MCF 10A (cell line): Measurements from ENCODE around the gene POU3F4. TPM values are rescaled to one million over a fixed set of nuclear protein-coding genes. Genes with fewer than 3 reads are reported as not detected.

ENCODE experiments used
- BruUV-seq: library from RNA; stranded (reverse); fragments of 400-500 nt; replicated peaks from 2 replicates; lab custom pipeline; 2021; lab: Mats Ljungman, UMichigan
- CTCF ChIA-PET: fragments of 300-600 bp; sonication (Branson Sonifier 250); formaldehyde crosslinking; extraction: SDS; loops from one replicate; lab custom pipeline; 2021; ENCODE audit warnings: antibody characterized with exemption, inconsistent platforms; lab: Yijun Ruan, JAX
- POLR2A ChIA-PET: fragments of 300-600, 350-650 bp; sonication (Branson Sonifier 250); formaldehyde crosslinking; extraction: SDS; loops from one replicate; lab custom pipeline; 2020; ENCODE audit warnings: antibody characterized with exemption, inconsistent platforms; lab: Yijun Ruan, JAX
- DNase-seq: peaks from one replicate; pipeline ENCODE4 v3.0.0-alpha.2; 2018; ENCODE audit not compliant: unreplicated experiment
- H3K27ac Mint-ChIP-seq: one replicate; pipeline ENCODE4 v1.8.0; 2022; ENCODE audit warnings: mild to moderate bottlenecking, low read depth, mixed read lengths; ENCODE audit not compliant: unreplicated experiment
- H3K27me3 Mint-ChIP-seq: one replicate; pipeline ENCODE4 v1.8.0; 2022; ENCODE audit warnings: mixed read lengths; ENCODE audit not compliant: insufficient read depth, unreplicated experiment
- H3K36me3 Mint-ChIP-seq: one replicate; pipeline ENCODE4 v1.8.0; 2022; ENCODE audit warnings: mild to moderate bottlenecking, moderate library complexity, mixed read lengths; ENCODE audit not compliant: insufficient read depth, unreplicated experiment
- H3K4me1 Mint-ChIP-seq: one replicate; pipeline ENCODE4 v1.8.0; 2022; ENCODE audit warnings: mixed read lengths; ENCODE audit not compliant: insufficient read depth, unreplicated experiment
- H3K4me3 Mint-ChIP-seq: one replicate; pipeline ENCODE4 v1.8.0; 2022; ENCODE audit warnings: mild to moderate bottlenecking, moderate library complexity, mixed read lengths; ENCODE audit not compliant: unreplicated experiment
- H3K9me3 Mint-ChIP-seq: one replicate; pipeline ENCODE4 v1.8.0; 2022; ENCODE audit warnings: mixed read lengths; ENCODE audit not compliant: unreplicated experiment
- intact Hi-C: fragments of 100-400 bp; cut with micrococcal nuclease; formaldehyde crosslinking; loops from 2 replicates; pipeline ENCODE4 v1.14.1; 2022
- total RNA-seq: library from RNA; stranded (reverse); gene quantifications from 2 replicates; pipeline ENCODE4 v1.2.3, GENCODE V29; 2022
- TF ChIP-seq, protein P1 (sequence below): fragments of 200-600 bp; IDR thresholded peaks from one replicate; pipeline ENCODE4 v1.8.0; 2022; ENCODE audit warnings: antibody characterized with exemption, mild to moderate bottlenecking; ENCODE audit not compliant: unreplicated experiment

POU3F4 gene
- total RNA-seq, 1 experiment from 2014 or later, result not detected

DNA sequence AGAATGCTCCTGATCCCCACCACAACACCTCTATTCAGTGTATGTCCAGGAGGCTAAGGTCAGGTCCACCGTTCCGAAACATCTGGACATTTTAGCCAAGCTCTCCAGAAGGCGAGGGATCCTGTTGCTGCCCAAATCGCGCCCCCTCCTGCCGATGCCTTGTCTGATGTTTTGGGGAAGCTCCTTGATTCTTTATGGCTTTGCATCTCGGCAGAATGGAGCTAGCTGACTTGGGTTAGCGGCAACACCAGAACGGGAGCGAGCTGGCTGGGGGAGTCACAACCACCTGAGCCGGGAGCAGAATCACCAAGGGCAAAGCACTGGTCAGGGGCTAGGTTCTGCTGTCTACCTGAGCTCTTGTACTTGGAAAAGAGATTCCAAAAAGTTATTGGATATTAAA is 6.6 kb upstream of the POU3F4 start:
- Mint-ChIP-seq H3K36me3 (no peaks in the 10 kb centered on the region), H3K27ac (no peak overlapping the region), H3K27me3 (peaks cover 46% of the 10 kb centered on the region), H3K4me3 (no peak overlapping the region), H3K9me3 (no peaks in the 10 kb centered on the region), H3K4me1 (no peaks in the 10 kb centered on the region)
- POLR2A ChIA-PET, result no interaction called here
- no TSS peak for BruUV-seq
- CTCF ChIA-PET, result no interaction called here
- TF ChIP-seq, protein P1, sequence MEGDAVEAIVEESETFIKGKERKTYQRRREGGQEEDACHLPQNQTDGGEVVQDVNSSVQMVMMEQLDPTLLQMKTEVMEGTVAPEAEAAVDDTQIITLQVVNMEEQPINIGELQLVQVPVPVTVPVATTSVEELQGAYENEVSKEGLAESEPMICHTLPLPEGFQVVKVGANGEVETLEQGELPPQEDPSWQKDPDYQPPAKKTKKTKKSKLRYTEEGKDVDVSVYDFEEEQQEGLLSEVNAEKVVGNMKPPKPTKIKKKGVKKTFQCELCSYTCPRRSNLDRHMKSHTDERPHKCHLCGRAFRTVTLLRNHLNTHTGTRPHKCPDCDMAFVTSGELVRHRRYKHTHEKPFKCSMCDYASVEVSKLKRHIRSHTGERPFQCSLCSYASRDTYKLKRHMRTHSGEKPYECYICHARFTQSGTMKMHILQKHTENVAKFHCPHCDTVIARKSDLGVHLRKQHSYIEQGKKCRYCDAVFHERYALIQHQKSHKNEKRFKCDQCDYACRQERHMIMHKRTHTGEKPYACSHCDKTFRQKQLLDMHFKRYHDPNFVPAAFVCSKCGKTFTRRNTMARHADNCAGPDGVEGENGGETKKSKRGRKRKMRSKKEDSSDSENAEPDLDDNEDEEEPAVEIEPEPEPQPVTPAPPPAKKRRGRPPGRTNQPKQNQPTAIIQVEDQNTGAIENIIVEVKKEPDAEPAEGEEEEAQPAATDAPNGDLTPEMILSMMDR, result no peak
- intact Hi-C loops, result no loop called here
- no peak for DNase-seq

DNA sequence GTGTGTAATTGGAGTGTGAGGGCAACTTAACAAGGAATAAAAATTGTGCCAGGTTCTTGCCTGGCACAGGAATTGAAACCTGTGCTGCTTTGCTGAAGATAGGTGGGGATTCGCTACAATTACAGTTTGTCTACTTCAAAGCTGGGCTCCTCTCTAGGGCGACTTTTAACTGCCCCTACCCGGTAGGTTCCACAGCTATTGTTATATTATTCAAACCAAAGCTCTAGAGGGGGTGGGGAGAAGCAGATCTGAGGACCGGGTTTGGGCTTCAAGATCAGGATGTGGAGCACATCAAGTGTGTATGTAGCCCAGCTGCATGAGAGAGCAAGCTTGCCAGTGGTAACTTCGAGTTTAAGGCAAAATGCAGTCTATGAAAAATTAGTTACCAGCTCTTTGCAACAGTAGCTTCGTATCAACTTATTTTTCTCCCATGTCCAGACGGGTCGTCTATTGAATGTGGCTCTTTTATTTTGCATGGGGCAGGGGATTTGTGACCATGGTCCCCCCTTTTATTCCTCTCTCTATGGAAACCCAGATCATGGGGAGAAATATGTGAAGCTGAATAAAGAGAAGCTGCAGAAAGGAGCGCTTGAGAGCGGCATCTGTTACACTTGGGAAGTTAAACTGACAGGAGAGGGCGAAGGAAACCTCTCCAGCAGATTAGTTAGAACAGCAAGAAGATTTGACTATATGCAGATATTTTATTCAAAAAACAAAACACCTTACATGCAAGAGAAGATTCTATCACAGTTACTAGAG is 3.2 kb upstream of the POU3F4 start:
- BruUV-seq, result no TSS peak
- Mint-ChIP-seq H3K27me3 (peaks cover 43% of the 10 kb centered on the region), H3K4me1 (no peaks in the 10 kb centered on the region), H3K36me3 (no peaks in the 10 kb centered on the region), H3K27ac (no peak overlapping the region), H3K9me3 (peaks cover 9% of the 10 kb centered on the region), H3K4me3 (no peak overlapping the region)
- ChIA-PET POLR2A (no interaction called here), CTCF (interaction anchor here (0.6 to 2.0 kb wide), 4 partner anchors 28 to 489 kb away, joined by 3 to 9 read pairs (median 4); no protein-coding TSS in a partner anchor)
- intact Hi-C loops, result no loop called here
- DNase-seq, result no peak
- TF ChIP-seq, protein P1, result no peak

DNA sequence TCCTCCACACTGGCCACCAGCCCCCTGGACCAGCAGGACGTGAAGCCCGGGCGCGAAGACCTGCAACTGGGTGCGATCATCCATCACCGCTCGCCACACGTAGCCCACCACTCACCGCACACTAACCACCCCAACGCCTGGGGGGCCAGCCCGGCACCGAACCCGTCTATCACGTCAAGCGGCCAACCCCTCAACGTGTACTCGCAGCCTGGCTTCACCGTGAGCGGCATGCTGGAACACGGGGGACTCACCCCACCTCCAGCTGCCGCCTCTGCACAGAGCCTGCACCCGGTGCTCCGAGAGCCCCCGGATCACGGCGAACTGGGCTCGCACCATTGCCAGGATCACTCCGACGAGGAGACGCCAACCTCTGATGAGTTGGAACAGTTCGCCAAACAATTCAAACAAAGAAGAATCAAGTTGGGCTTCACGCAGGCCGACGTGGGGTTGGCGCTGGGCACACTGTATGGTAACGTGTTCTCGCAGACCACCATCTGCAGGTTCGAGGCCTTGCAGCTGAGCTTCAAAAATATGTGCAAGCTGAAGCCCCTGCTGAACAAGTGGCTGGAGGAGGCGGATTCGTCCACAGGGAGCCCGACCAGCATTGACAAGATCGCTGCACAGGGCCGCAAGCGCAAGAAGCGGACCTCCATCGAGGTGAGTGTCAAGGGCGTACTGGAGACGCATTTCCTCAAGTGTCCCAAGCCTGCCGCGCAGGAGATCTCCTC is 600 bp downstream of the POU3F4 start:
- TF ChIP-seq, protein P1, result no peak
- intact Hi-C loops, result no loop called here
- no TSS peak for BruUV-seq
- Mint-ChIP-seq H3K4me3 (no peak overlapping the region), H3K4me1 (no peaks in the 10 kb centered on the region), H3K9me3 (peaks cover 9% of the 10 kb centered on the region), H3K36me3 (no peaks in the 10 kb centered on the region), H3K27me3 (peaks cover 32% of the 10 kb centered on the region), H3K27ac (no peak overlapping the region)
- DNase-seq, result no peak
- ChIA-PET POLR2A (no interaction called here), CTCF (no interaction called here)

DNA sequence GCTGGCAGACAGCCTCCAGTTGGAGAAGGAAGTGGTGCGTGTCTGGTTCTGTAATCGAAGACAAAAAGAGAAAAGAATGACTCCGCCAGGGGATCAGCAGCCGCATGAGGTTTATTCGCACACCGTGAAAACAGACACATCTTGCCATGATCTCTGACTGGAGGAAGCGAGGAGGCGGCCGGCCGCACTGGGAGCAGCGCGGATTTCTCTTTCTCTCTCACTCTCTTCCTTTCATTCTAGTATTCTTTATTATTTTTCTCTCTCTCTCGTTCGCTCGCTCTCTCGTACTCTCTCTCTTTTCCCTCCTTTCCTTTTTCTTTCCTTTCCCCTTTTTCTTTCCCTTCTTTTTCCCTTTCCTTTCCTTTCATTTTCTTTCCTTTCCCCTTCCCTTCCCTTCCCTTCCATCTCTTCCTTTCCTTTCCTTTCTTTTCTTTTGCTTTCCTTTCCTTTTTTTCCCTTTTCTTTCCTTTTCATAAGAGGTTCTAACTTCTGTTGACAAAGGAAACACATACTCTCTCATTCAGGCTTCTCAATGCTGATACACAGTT is 1.2 kb downstream of the POU3F4 start:
- peaks cover 9% of the 10 kb centered on the region for H3K9me3 Mint-ChIP-seq
- TF ChIP-seq, protein P1, result no peak
- no peaks in the 10 kb centered on the region for H3K36me3 Mint-ChIP-seq
- no peak overlapping the region for H3K27ac Mint-ChIP-seq
- no peak for DNase-seq
- H3K27me3 Mint-ChIP-seq, result peaks cover 25% of the 10 kb centered on the region
- BruUV-seq, result no TSS peak
- intact Hi-C loops, result no loop called here
- POLR2A ChIA-PET, result no interaction called here
- H3K4me1 Mint-ChIP-seq, result no peaks in the 10 kb centered on the region
- CTCF ChIA-PET, result no interaction called here
- H3K4me3 Mint-ChIP-seq, result no peak overlapping the region
